Trophoblast cell (in vitro differentiated cells and primary cell): Measurements from ENCODE around the gene GAS5.
A peak's percentile ranks its signal among the peaks of the same experiment; 100 is the strongest.

ENCODE experiments used
- DNase-seq, 2 donors: peaks; one replicate each; pipeline ENCODE4 v3.0.0-alpha.2; 2016
- H2AFZ ChIP-seq: 2 replicates; pipeline ENCODE4 v1.6.1; 2013; ENCODE audit warnings: low read length, moderate library complexity, mild to moderate bottlenecking; ENCODE audit not compliant: insufficient read depth, poor library complexity
- H2AK5ac ChIP-seq: 2 replicates; pipeline ENCODE4 v1.6.1; 2013; ENCODE audit warnings: mild to moderate bottlenecking, low read length
- H2BK120ac ChIP-seq: 2 replicates; pipeline ENCODE4 v1.6.1; 2013; ENCODE audit warnings: low read length, mild to moderate bottlenecking, moderate library complexity; ENCODE audit not compliant: insufficient read depth, poor library complexity
- H2BK12ac ChIP-seq: 2 replicates; pipeline ENCODE4 v1.6.1; 2013; ENCODE audit warnings: mild to moderate bottlenecking, low read length, moderate library complexity
- H2BK5ac ChIP-seq: 2 replicates; pipeline ENCODE4 v1.6.1; 2013; ENCODE audit warnings: low read length, low read depth, moderate library complexity, mild to moderate bottlenecking; ENCODE audit not compliant: poor library complexity
- H3K14ac ChIP-seq: 2 replicates; pipeline ENCODE4 v1.6.1; 2013; ENCODE audit warnings: mild to moderate bottlenecking, low read length
- H3K18ac ChIP-seq: 2 replicates; pipeline ENCODE4 v1.6.1; 2013; ENCODE audit warnings: mild to moderate bottlenecking, low read length
- H3K23ac ChIP-seq: 2 replicates; pipeline ENCODE4 v1.6.1; 2013; ENCODE audit warnings: low read length
- H3K27ac ChIP-seq: 2 replicates; pipeline ENCODE4 v1.5.1; 2013; ENCODE audit warnings: low read depth, mild to moderate bottlenecking, inconsistent platforms, low read length, moderate library complexity
- H3K27me3 ChIP-seq: 2 replicates; pipeline ENCODE4 v1.6.1; 2013; ENCODE audit warnings: inconsistent platforms, mild to moderate bottlenecking, low read length, moderate library complexity; ENCODE audit not compliant: insufficient read depth
- H3K36me3 ChIP-seq, 2 experiments: 1 replicate in 1 of 2; 2 replicates in 1 of 2; pipeline ENCODE4 v1.6.1; 2013; ENCODE audit warnings: low read length in 2 of 2, mild to moderate bottlenecking in 2 of 2, moderate library complexity in 1 of 2; ENCODE audit not compliant: insufficient read depth in 2 of 2, control insufficient read depth in 1 of 2
- H3K4ac ChIP-seq: 2 replicates; pipeline ENCODE4 v1.6.1; 2013; ENCODE audit warnings: low read depth, mild to moderate bottlenecking, low read length, moderate library complexity
- H3K4me1 ChIP-seq, 2 experiments: 1 replicate in 1 of 2; 2 replicates in 1 of 2; pipeline ENCODE4 v1.6.1; 2013; ENCODE audit warnings: low read length in 2 of 2, mild to moderate bottlenecking in 2 of 2, moderate library complexity in 1 of 2; ENCODE audit not compliant: insufficient read depth in 2 of 2, control insufficient read depth in 1 of 2
- H3K4me2 ChIP-seq: 2 replicates; pipeline ENCODE4 v1.6.1; 2013; ENCODE audit warnings: inconsistent platforms, mild to moderate bottlenecking, low read length, moderate library complexity
- H3K4me3 ChIP-seq: 2 replicates; pipeline ENCODE4 v1.5.1; 2013; ENCODE audit warnings: mild to moderate bottlenecking, low read depth, low read length, inconsistent platforms
- H3K79me1 ChIP-seq: one replicate; pipeline ENCODE4 v1.6.1; 2013; ENCODE audit warnings: low read length
- H3K79me2 ChIP-seq: 2 replicates; pipeline ENCODE4 v1.6.1; 2013; ENCODE audit warnings: low read length, mild to moderate bottlenecking; ENCODE audit not compliant: control insufficient read depth, insufficient read depth, poor library complexity
- H3K9ac ChIP-seq: 2 replicates; pipeline ENCODE4 v1.6.1; 2013; ENCODE audit warnings: mild to moderate bottlenecking, low read length
- H3K9me3 ChIP-seq: 2 replicates; pipeline ENCODE4 v1.6.1; 2013; ENCODE audit warnings: low read depth, mild to moderate bottlenecking, control low read depth, inconsistent platforms, low read length; ENCODE audit not compliant: insufficient read depth
- H4K12ac ChIP-seq: 2 replicates; pipeline ENCODE4 v1.6.1; 2013; ENCODE audit warnings: low read depth, mild to moderate bottlenecking, low read length, moderate library complexity
- H4K8ac ChIP-seq: 2 replicates; pipeline ENCODE4 v1.6.1; 2013; ENCODE audit warnings: low read depth, mild to moderate bottlenecking, low read length, moderate library complexity
- H4K91ac ChIP-seq: one replicate; pipeline ENCODE4 v1.6.1; 2013; ENCODE audit warnings: low read depth, mild to moderate bottlenecking, low read length, moderate library complexity
- WGBS: extraction: QIAGEN DNeasy Blood & Tissue Kit; methylation state at CpG from one replicate; pipeline ENCODE4 v1.1.7; 2013; ENCODE audit warnings: missing lambda C conversion rate; ENCODE audit not compliant: insufficient read length, insufficient coverage; ENCODE audit errors: extremely low coverage; 5-methylcytosine and 5-hydroxymethylcytosine counted together

Gene GAS5

DNA sequence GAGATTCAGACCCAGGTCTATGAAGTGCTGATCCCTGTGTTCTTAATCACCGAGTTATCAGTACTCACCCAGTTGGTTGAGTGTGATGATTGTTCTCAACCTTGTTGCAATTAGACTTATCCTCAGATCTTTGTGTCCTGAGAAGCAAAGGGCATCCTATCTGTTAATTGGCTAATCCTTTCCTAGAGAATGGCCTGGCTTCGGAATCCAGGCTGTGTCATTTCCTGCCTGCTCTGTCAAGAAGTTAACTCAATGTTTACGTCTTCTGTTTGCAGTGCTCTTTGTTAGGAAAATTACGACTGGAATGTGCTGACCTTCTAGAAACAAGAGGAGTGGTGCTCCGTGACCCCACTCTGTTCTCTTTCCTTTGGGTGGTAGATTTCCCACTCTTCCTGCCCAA, 14.7 kb downstream of the GAS5 start:
- Histone ChIP-seq H3K23ac (no peak overlapping the region), H3K79me2 (no peaks in the 10 kb centered on the region), H3K27ac (peak overlapping the region; percentile 74), H3K9ac (no peak overlapping the region), H4K91ac (no peak overlapping the region), H3K79me1 (no peaks in the 10 kb centered on the region), H2AK5ac (no peak overlapping the region), H3K14ac (no peak overlapping the region), H2BK120ac (no peak overlapping the region), H4K8ac (peak overlapping the region; percentile 75), H3K4me2 (no peak overlapping the region), H4K12ac (no peak overlapping the region), H2BK5ac (no peak overlapping the region), H3K9me3 (no peaks in the 10 kb centered on the region), H3K4ac (no peak overlapping the region), H3K4me1 (peaks cover 2 to 7% of the 10 kb centered on the region in 2 experiments), H3K27me3 (no peaks in the 10 kb centered on the region), H3K18ac (no peak overlapping the region), H2BK12ac (no peak overlapping the region), H2AFZ (no peak overlapping the region), H3K4me3 (no peak overlapping the region), H3K36me3 (peaks cover 2 to 19% of the 10 kb centered on the region in 2 experiments)
- no peak for DNase-seq
- no CpG with 5 or more reads among the region's 5 CpGs for WGBS

- no peak overlapping the region for H2AK5ac ChIP-seq
- H3K79me1 ChIP-seq = no peaks in the 10 kb centered on the region
- no peak overlapping the region for H2BK5ac ChIP-seq
- H2BK12ac ChIP-seq = no peak overlapping the region
- H3K27ac ChIP-seq = no peak overlapping the region
- H3K36me3 ChIP-seq = peaks cover 2 to 15% of the 10 kb centered on the region in 2 experiments
- H4K91ac ChIP-seq = no peak overlapping the region
- H3K27me3 ChIP-seq = no peaks in the 10 kb centered on the region
- no CpG with 5 or more reads among the region's 4 CpGs for WGBS
- no peak overlapping the region for H4K12ac ChIP-seq
- no peak overlapping the region for H3K18ac ChIP-seq
- H3K23ac ChIP-seq = no peak overlapping the region
- no peak overlapping the region for H2BK120ac ChIP-seq
- H3K4me1 ChIP-seq = peaks cover 2 to 7% of the 10 kb centered on the region in 2 experiments
- no peak overlapping the region for H3K4me3 ChIP-seq
- H2AFZ ChIP-seq = no peak overlapping the region
- H3K4me2 ChIP-seq = no peak overlapping the region
- H3K79me2 ChIP-seq = no peaks in the 10 kb centered on the region
- no peaks in the 10 kb centered on the region for H3K9me3 ChIP-seq
- no peak overlapping the region for H3K9ac ChIP-seq
- no peak for DNase-seq
- H4K8ac ChIP-seq = no peak overlapping the region
- H3K4ac ChIP-seq = no peak overlapping the region
- no peak overlapping the region for H3K14ac ChIP-seq
These were observed 15.7 kb downstream of the GAS5 start for GRCh38 chr1:173852105-173852504.

DNA sequence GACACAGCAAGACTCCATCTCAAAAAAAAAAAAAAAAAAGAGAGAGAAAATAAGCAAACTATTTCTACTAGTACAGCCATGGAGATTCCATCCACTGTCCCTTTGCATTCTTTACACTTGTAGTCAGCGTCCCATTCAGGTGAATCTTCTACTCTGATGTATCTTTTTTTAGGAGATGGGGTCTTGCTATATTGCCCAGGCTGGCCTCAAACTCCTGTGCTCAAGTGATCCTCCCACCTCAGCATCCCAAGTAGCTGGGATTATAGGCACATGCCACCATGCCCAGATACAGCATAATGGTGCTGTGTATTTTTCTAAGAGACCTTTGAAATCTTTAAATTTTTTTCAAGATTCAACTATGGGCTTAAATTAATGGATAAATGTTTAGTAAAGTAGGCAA, 35.0 kb downstream of the GAS5 start:
- no peak overlapping the region for H3K27ac ChIP-seq
- H3K79me2 ChIP-seq = no peaks in the 10 kb centered on the region
- peaks cover 18 to 22% of the 10 kb centered on the region in 2 experiments for H3K36me3 ChIP-seq
- no peak overlapping the region for H3K14ac ChIP-seq
- H4K8ac ChIP-seq = no peak overlapping the region
- H3K79me1 ChIP-seq = no peaks in the 10 kb centered on the region
- no peak overlapping the region for H2BK5ac ChIP-seq
- no CpG with 5 or more reads among the region's 1 CpG for WGBS
- no peak overlapping the region for H3K4me2 ChIP-seq
- H3K27me3 ChIP-seq = no peaks in the 10 kb centered on the region
- no peak overlapping the region for H2BK120ac ChIP-seq
- H4K12ac ChIP-seq = no peak overlapping the region
- no peak overlapping the region for H3K18ac ChIP-seq
- H3K4me1 ChIP-seq = no peaks in the 10 kb centered on the region
- DNase-seq = no peak
- H3K9ac ChIP-seq = no peak overlapping the region
- no peak overlapping the region for H2AFZ ChIP-seq
- no peak overlapping the region for H4K91ac ChIP-seq
- no peak overlapping the region for H3K4me3 ChIP-seq
- no peaks in the 10 kb centered on the region for H3K9me3 ChIP-seq
- H3K4ac ChIP-seq = no peak overlapping the region
- no peak overlapping the region for H2AK5ac ChIP-seq
- no peak overlapping the region for H2BK12ac ChIP-seq
- no peak overlapping the region for H3K23ac ChIP-seq

- no peak for DNase-seq
- Histone ChIP-seq H4K91ac (no peak overlapping the region), H3K23ac (no peak overlapping the region), H3K36me3 (peaks cover 5 to 6% of the 10 kb centered on the region in 2 experiments), H3K14ac (no peak overlapping the region), H3K9ac (no peak overlapping the region), H3K4me1 (peaks cover 0 to 1% of the 10 kb centered on the region in 2 experiments), H3K4me2 (no peak overlapping the region), H3K18ac (no peak overlapping the region), H3K79me1 (peaks cover 7% of the 10 kb centered on the region), H2AFZ (no peak overlapping the region), H3K27me3 (no peaks in the 10 kb centered on the region), H2BK12ac (no peak overlapping the region), H2BK120ac (no peak overlapping the region), H2BK5ac (no peak overlapping the region), H3K4ac (no peak overlapping the region), H3K79me2 (peaks cover 3% of the 10 kb centered on the region), H3K4me3 (no peak overlapping the region), H4K8ac (no peak overlapping the region), H3K27ac (no peak overlapping the region), H3K9me3 (no peaks in the 10 kb centered on the region), H4K12ac (no peak overlapping the region), H2AK5ac (no peak overlapping the region)
- no CpG with 5 or more reads among the region's 2 CpGs for WGBS
These were observed 40.2 kb downstream of the GAS5 start for GRCh38 chr1:173827611-173828010.
